Stimulated activated CD8-positive, alpha-beta memory T cell treated with anti-CD3 and anti-CD28 coated beads, Interleukin-15, amount 100 ng/mL, for 1 hour (primary cell): Measurements from ENCODE around the gene SYK.
"Not testable (repeated sequence)": the region's sequence is repeated elsewhere in the genome, so short reads cannot be mapped to it uniquely, and the experiment has no call there.

ENCODE experiments used
- DNase-seq: peaks from one replicate; pipeline ENCODE4 v3.0.0-alpha.2; 2020; ENCODE audit warnings: low read depth

The SYK gene

GRCh38 chr9:90801241-90801972 lies at the start of gene SYK:
SYK (plus strand) TSS chr9:90801819; CDS start chr9:90843899, 42,080 bp downstream.
- no peak for DNase-seq

- not testable (repeated sequence) for DNase-seq
Measured at GRCh38 chr9:90755514-90756371, 45.9 kb upstream of the SYK start.

- not testable (repeated sequence) for DNase-seq
Measured at GRCh38 chr9:90760577-90760976, 41.0 kb upstream of the SYK start.

- no peak for DNase-seq
Measured at GRCh38 chr9:90766731-90767130, 34.9 kb upstream of the SYK start.

- DNase-seq, result no peak
Measured at GRCh38 chr9:90767523-90768100, 34.0 kb upstream of the SYK start.

GRCh38 chr9:90770182-90770738 lies 31.4 kb upstream of the SYK start:
- DNase-seq, result no peak

- no peak for DNase-seq
Measured at GRCh38 chr9:90770927-90771326, 30.7 kb upstream of the SYK start.

- no peak for DNase-seq
Measured at GRCh38 chr9:90772386-90772785, 29.2 kb upstream of the SYK start.

- no peak for DNase-seq
Measured at GRCh38 chr9:90773617-90774016, 28.0 kb upstream of the SYK start.

- no peak for DNase-seq
Measured at GRCh38 chr9:90774071-90774470, 27.5 kb upstream of the SYK start.

GRCh38 chr9:90774682-90775081 lies 26.9 kb upstream of the SYK start:
- DNase-seq, result no peak

GRCh38 chr9:90775657-90776056 lies 26.0 kb upstream of the SYK start:
- no peak for DNase-seq

GRCh38 chr9:90778746-90779145 lies 22.9 kb upstream of the SYK start:
- no peak for DNase-seq

GRCh38 chr9:90783552-90783951 lies 18.1 kb upstream of the SYK start:
- DNase-seq, result no peak

GRCh38 chr9:90783964-90784363 lies 17.7 kb upstream of the SYK start:
- DNase-seq, result no peak

- DNase-seq, result no peak
Measured at GRCh38 chr9:90787771-90788460, 13.7 kb upstream of the SYK start.

- DNase-seq, result not testable (repeated sequence)
Measured at GRCh38 chr9:90788527-90788926, 13.1 kb upstream of the SYK start.

- no peak for DNase-seq
Measured at GRCh38 chr9:90789408-90789807, 12.2 kb upstream of the SYK start.

GRCh38 chr9:90789862-90790261 lies 11.8 kb upstream of the SYK start:
- no peak for DNase-seq

- DNase-seq, result not testable (repeated sequence)
Measured at GRCh38 chr9:90793024-90793423, 8.6 kb upstream of the SYK start.

- DNase-seq, result no peak
Measured at GRCh38 chr9:90793729-90794128, 7.9 kb upstream of the SYK start.

GRCh38 chr9:90795084-90795483 lies 6.5 kb upstream of the SYK start:
- DNase-seq, result no peak
